Mesodermal cell (in vitro differentiated cells): ENCODE results near the gene DAB2IP.
A peak's percentile ranks its signal among the peaks of the same experiment; 100 is the strongest.

ENCODE experiments used
- H3K27ac ChIP-seq: 2 replicates; pipeline ENCODE4 v1.7.0; 2013; ENCODE audit warnings: mild to moderate bottlenecking, low read depth, low read length, moderate library complexity; ENCODE audit not compliant: severe bottlenecking
- H3K36me3 ChIP-seq: 2 replicates; pipeline ENCODE4 v1.7.1; 2013; ENCODE audit warnings: mild to moderate bottlenecking, low read length, moderate library complexity; ENCODE audit not compliant: control insufficient read depth, insufficient read depth
- H3K4me1 ChIP-seq: one replicate; pipeline ENCODE4 v1.7.1; 2013; ENCODE audit warnings: mild to moderate bottlenecking, low read length; ENCODE audit not compliant: insufficient read depth, control insufficient read depth, poor library complexity, severe bottlenecking
- H3K4me3 ChIP-seq: 2 replicates; pipeline ENCODE4 v1.7.0; 2013; ENCODE audit warnings: low read length, control low read depth, mild to moderate bottlenecking; ENCODE audit not compliant: insufficient read depth, poor library complexity, severe bottlenecking; ENCODE audit errors: extremely low read depth
- H3K9me3 ChIP-seq: 2 replicates; pipeline ENCODE4 v1.7.1; 2013; ENCODE audit warnings: mild to moderate bottlenecking, low read length, moderate library complexity; ENCODE audit not compliant: control insufficient read depth
- WGBS, 2 experiments: methylation state at CpG; one replicate each; pipeline ENCODE4 v1.1.5; 2013; ENCODE audit warnings: missing lambda C conversion rate in 2 of 2; ENCODE audit not compliant: insufficient coverage in 2 of 2; 5-methylcytosine and 5-hydroxymethylcytosine counted together

Gene DAB2IP

GRCh38 chr9:121728916-121729315, 77.5 kb downstream of the DAB2IP start:
- peaks cover 14% of the 10 kb centered on the region for H3K36me3 ChIP-seq
- peaks cover 14% of the 10 kb centered on the region for H3K4me1 ChIP-seq
- no peak overlapping the region for H3K4me3 ChIP-seq
- WGBS, 2 experiments, result no CpG with 5 or more reads among the region's 1 CpG
- no peak overlapping the region for H3K27ac ChIP-seq
- H3K9me3 ChIP-seq, result no peaks in the 10 kb centered on the region

GRCh38 chr9:121729769-121730562, 78.5 kb downstream of the DAB2IP start:
- Histone ChIP-seq H3K27ac (no peak overlapping the region), H3K4me3 (no peak overlapping the region), H3K4me1 (peaks cover 11% of the 10 kb centered on the region), H3K36me3 (peaks cover 14% of the 10 kb centered on the region), H3K9me3 (no peaks in the 10 kb centered on the region)
- WGBS, 2 experiments, result 95 to 98% methylated on average over 7 to 9 of the region's 10 CpGs

- Histone ChIP-seq H3K9me3 (no peaks in the 10 kb centered on the region), H3K27ac (no peak overlapping the region)
- WGBS, 2 experiments, result 97 to 98% methylated on average over 5 of the region's 5 CpGs
These were observed 79.7 kb downstream of the DAB2IP start for GRCh38 chr9:121731090-121731489.

GRCh38 chr9:121731919-121732318, 80.5 kb downstream of the DAB2IP start:
- Histone ChIP-seq H3K4me1 (peaks cover 18% of the 10 kb centered on the region), H3K4me3 (no peak overlapping the region), H3K27ac (no peak overlapping the region), H3K36me3 (peaks cover 14% of the 10 kb centered on the region), H3K9me3 (no peaks in the 10 kb centered on the region)
- 96% methylated on average over 5 to 7 of the region's 7 CpGs for WGBS, 2 experiments

More at GRCh38 chr9:121731090-121731489, 79.7 kb downstream of the DAB2IP start:
- H3K4me3 ChIP-seq, result no peak overlapping the region
- peaks cover 14% of the 10 kb centered on the region for H3K4me1 ChIP-seq
- H3K36me3 ChIP-seq, result peaks cover 14% of the 10 kb centered on the region

- WGBS, 2 experiments, result 98 to 100% methylated on average over 4 to 5 of the region's 5 CpGs
- no peak overlapping the region for H3K4me3 ChIP-seq
- peaks cover 14% of the 10 kb centered on the region for H3K36me3 ChIP-seq
- H3K4me1 ChIP-seq, result peaks cover 20% of the 10 kb centered on the region
- H3K27ac ChIP-seq, result no peak overlapping the region
- no peaks in the 10 kb centered on the region for H3K9me3 ChIP-seq
These were observed 81.0 kb downstream of the DAB2IP start for GRCh38 chr9:121732389-121732788.

GRCh38 chr9:121732886-121733285, 81.5 kb downstream of the DAB2IP start:
- no peak overlapping the region for H3K4me3 ChIP-seq
- H3K4me1 ChIP-seq, result peaks cover 25% of the 10 kb centered on the region
- H3K9me3 ChIP-seq, result no peaks in the 10 kb centered on the region
- H3K27ac ChIP-seq, result no peak overlapping the region
- peaks cover 18% of the 10 kb centered on the region for H3K36me3 ChIP-seq
- WGBS, 2 experiments, result 80 to 90% methylated on average over 3 to 4 of the region's 4 CpGs

GRCh38 chr9:121734465-121734864, 83.0 kb downstream of the DAB2IP start:
- no peaks in the 10 kb centered on the region for H3K9me3 ChIP-seq
- peaks cover 36% of the 10 kb centered on the region for H3K4me1 ChIP-seq
- peak overlapping the region; percentile 12 for H3K27ac ChIP-seq
- peaks cover 18% of the 10 kb centered on the region for H3K36me3 ChIP-seq
- no peak overlapping the region for H3K4me3 ChIP-seq
- WGBS, 2 experiments, result 89% methylated on average over 1 of the region's 1 CpG; no CpG with 5 or more reads in 1 of the 2 experiments

GRCh38 chr9:121735065-121735792, 83.8 kb downstream of the DAB2IP start:
- WGBS, 2 experiments, result 28 to 30% methylated on average over 6 to 9 of the region's 9 CpGs

GRCh38 chr9:121735793-121736770, 84.6 kb downstream of the DAB2IP start:
- H3K9me3 ChIP-seq, result no peaks in the 10 kb centered on the region
- H3K4me1 ChIP-seq, result peaks cover 48% of the 10 kb centered on the region
- H3K4me3 ChIP-seq, result peak overlapping the region; percentile 28
- WGBS, 2 experiments, result 6 to 7% methylated on average over 37 to 40 of the region's 57 CpGs
- peaks cover 10% of the 10 kb centered on the region for H3K36me3 ChIP-seq
- H3K27ac ChIP-seq, result peak overlapping the region; percentile 62

More at GRCh38 chr9:121735065-121735792, 83.8 kb downstream of the DAB2IP start:
- Histone ChIP-seq H3K4me3 (peak overlapping the region; percentile 28), H3K36me3 (peaks cover 10% of the 10 kb centered on the region), H3K27ac (peak overlapping the region; percentile 12), H3K9me3 (no peaks in the 10 kb centered on the region), H3K4me1 (peaks cover 44% of the 10 kb centered on the region)

- Histone ChIP-seq H3K27ac (peak overlapping the region; percentile 29), H3K4me3 (no peak overlapping the region), H3K36me3 (peaks cover 10% of the 10 kb centered on the region), H3K9me3 (no peaks in the 10 kb centered on the region), H3K4me1 (peaks cover 57% of the 10 kb centered on the region)
- 78% methylated on average over 12 to 13 of the region's 13 CpGs for WGBS, 2 experiments
These were observed 85.6 kb downstream of the DAB2IP start for GRCh38 chr9:121736934-121737462.
